Measurements from ENCODE around the gene WNT3A.

The WNT3A gene

GRCh38 chr1:228098323-228098931 is 91.6 kb downstream of the WNT3A start:
- Histone ChIP-seq H3K4me1 (ENCODE audit: insufficient read depth, low read length, poor library complexity, severe bottlenecking) (no peaks in the 10 kb centered on the region), H4K20me1 (ENCODE audit: insufficient read depth, low read length, poor library complexity, severe bottlenecking) (peaks cover 77% of the 10 kb centered on the region), H2AFZ (ENCODE audit: low read length) (no peak overlapping the region), H3K9me2 (replicated peaks; ENCODE audit: low read depth, low read length) (no peaks in the 10 kb centered on the region), H3F3A (ENCODE audit: low read depth) (no peaks in the 10 kb centered on the region), H3K27me3 (ENCODE audit: insufficient read depth, low read length, poor library complexity, severe bottlenecking) (no peaks in the 10 kb centered on the region), H3K79me2 (ENCODE audit: insufficient read depth, low read length) (peaks cover 76% of the 10 kb centered on the region), H3K4me3 (ENCODE audit: low read length, poor library complexity, severe bottlenecking) (no peak overlapping the region), H3K9me3 (ENCODE audit: insufficient read depth, low read depth, low read length) (peaks cover 13% of the 10 kb centered on the region; the same call in 1 of the 2 replicates), H3K9ac (ENCODE audit: low read depth, low read length, poor library complexity, severe bottlenecking) (no peak overlapping the region), H3K4me2 (ENCODE audit: low read depth, low read length, poor library complexity, severe bottlenecking) (no peak overlapping the region), H3K36me3 (ENCODE audit: insufficient read depth, low read length) (peaks cover 53% of the 10 kb centered on the region; the same call in 1 of the 2 replicates)
- TF ChIP-seq EZH2phosphoT487 (IDR thresholded peaks at IDR 0.05; ENCODE audit: borderline replicate concordance), result no peak
- no peak for TF ChIP-seq CTCF (conservative IDR thresholded peaks at IDR 0.05; ENCODE audit: low read length)

DNA sequence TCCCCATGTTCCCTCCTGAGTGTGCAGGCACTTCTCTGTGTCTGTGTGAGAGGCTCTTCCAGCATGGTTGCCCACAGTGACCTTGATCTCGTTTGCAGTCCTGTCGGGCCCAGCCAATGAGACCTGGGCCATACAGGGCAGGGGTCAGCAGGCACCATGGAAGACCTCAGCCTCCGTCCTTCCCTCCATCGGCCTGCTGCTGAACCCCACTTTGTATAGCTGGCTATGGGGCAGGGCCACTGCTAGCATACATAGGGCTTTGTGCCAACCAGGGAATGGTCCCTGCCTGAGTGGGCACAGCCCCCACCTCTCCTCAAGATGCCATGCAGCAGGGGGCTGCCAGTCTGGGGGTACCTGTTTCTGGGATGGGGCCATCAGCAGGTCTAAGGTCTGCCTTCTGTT is 92.5 kb downstream of the WNT3A start:
- no peak overlapping the region for H3K4me3 ChIP-seq (ENCODE audit: low read length, poor library complexity, severe bottlenecking)
- H3K4me2 ChIP-seq (ENCODE audit: low read depth, low read length, poor library complexity, severe bottlenecking), result no peak overlapping the region
- no peaks in the 10 kb centered on the region for H3K9me2 ChIP-seq (replicated peaks; ENCODE audit: low read depth, low read length)
- peaks cover 7% of the 10 kb centered on the region; the same call in 1 of the 2 replicates for H3K9me3 ChIP-seq (ENCODE audit: insufficient read depth, low read depth, low read length)
- TF ChIP-seq CTCF (conservative IDR thresholded peaks at IDR 0.05; ENCODE audit: low read length) (no peak), EZH2phosphoT487 (IDR thresholded peaks at IDR 0.05; ENCODE audit: borderline replicate concordance) (no peak)
- H3K4me1 ChIP-seq (ENCODE audit: insufficient read depth, low read length, poor library complexity, severe bottlenecking), result peaks cover 7% of the 10 kb centered on the region
- H3K27me3 ChIP-seq (ENCODE audit: insufficient read depth, low read length, poor library complexity, severe bottlenecking), result no peaks in the 10 kb centered on the region
- H3F3A ChIP-seq (ENCODE audit: low read depth), result no peaks in the 10 kb centered on the region
- no peak overlapping the region for H3K9ac ChIP-seq (ENCODE audit: low read depth, low read length, poor library complexity, severe bottlenecking)
- peaks cover 76% of the 10 kb centered on the region for H3K79me2 ChIP-seq (ENCODE audit: insufficient read depth, low read length)
- peaks cover 49% of the 10 kb centered on the region; the same call in 1 of the 2 replicates for H3K36me3 ChIP-seq (ENCODE audit: insufficient read depth, low read length)
- H4K20me1 ChIP-seq (ENCODE audit: insufficient read depth, low read length, poor library complexity, severe bottlenecking), result peaks cover 77% of the 10 kb centered on the region
- H2AFZ ChIP-seq (ENCODE audit: low read length), result no peak overlapping the region

DNA sequence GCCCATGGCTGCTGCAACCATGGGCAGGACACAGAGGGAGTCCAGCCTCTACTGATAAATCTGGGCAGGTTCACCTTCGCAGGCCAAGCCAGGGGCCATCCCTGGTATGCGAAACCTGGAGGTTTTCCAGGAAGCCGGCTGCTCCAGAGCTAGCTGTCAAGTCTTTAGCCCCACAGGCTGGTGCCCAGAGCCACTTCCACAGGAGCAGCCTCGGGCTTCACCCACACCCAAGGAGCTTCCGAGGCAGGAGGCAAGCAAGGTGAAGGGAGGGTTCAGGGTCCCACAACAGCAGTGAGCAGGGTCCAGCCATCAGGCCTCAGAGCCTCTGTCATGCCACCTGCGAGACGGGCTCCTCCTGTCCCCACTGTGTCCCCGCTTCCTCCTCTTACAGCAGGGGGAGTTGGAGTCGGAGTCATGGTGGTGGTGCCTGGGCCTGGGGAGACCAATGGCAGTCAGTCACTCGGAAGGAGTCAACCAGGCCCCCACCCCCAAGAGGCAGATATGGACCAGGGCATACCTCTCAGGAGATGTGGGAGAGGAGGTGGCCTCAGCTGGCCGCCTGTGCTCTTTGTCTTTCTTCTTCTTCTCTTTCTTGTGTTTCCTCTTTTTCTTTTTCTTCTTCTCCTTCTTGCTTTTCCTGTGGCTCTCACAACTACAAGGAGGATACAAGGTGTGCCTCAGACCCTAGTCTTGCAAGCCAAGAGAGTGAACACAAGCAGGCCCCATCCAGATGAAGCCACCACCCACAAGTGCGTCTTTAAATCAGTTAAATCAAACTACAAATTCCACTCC is 94.2 kb downstream of the WNT3A start:
- no peak overlapping the region for H2AFZ ChIP-seq (ENCODE audit: low read length)
- H3K36me3 ChIP-seq (ENCODE audit: insufficient read depth, low read length), result peaks cover 45% of the 10 kb centered on the region; the same call in 1 of the 2 replicates
- H3K9ac ChIP-seq (ENCODE audit: low read depth, low read length, poor library complexity, severe bottlenecking), result no peak overlapping the region
- H4K20me1 ChIP-seq (ENCODE audit: insufficient read depth, low read length, poor library complexity, severe bottlenecking), result peaks cover 60% of the 10 kb centered on the region
- H3K9me2 ChIP-seq (replicated peaks; ENCODE audit: low read depth, low read length), result no peaks in the 10 kb centered on the region
- H3K4me3 ChIP-seq (ENCODE audit: low read length, poor library complexity, severe bottlenecking), result no peak overlapping the region
- H3K4me1 ChIP-seq (ENCODE audit: insufficient read depth, low read length, poor library complexity, severe bottlenecking), result peaks cover 7% of the 10 kb centered on the region
- no peaks in the 10 kb centered on the region for H3K9me3 ChIP-seq (ENCODE audit: insufficient read depth, low read depth, low read length)
- peaks cover 68% of the 10 kb centered on the region for H3K79me2 ChIP-seq (ENCODE audit: insufficient read depth, low read length)
- TF ChIP-seq CTCF (conservative IDR thresholded peaks at IDR 0.05; ENCODE audit: low read length) (no peak), EZH2phosphoT487 (IDR thresholded peaks at IDR 0.05; ENCODE audit: borderline replicate concordance) (no peak)
- no peaks in the 10 kb centered on the region for H3F3A ChIP-seq (ENCODE audit: low read depth)
- no peaks in the 10 kb centered on the region for H3K27me3 ChIP-seq (ENCODE audit: insufficient read depth, low read length, poor library complexity, severe bottlenecking)
- no peak overlapping the region for H3K4me2 ChIP-seq (ENCODE audit: low read depth, low read length, poor library complexity, severe bottlenecking)

Measured in Loucy (cell line).